HepG2 (cell line): ENCODE data around the gene BIRC2. TPM values are rescaled to one million over a fixed set of nuclear protein-coding genes. Genes with fewer than 3 reads are reported as not detected.
A peak's percentile ranks its signal among the peaks of the same experiment; 100 is the strongest.

ENCODE experiments used
- ATAC-seq: fragments of 200-7000 bp; cut with Tn5 transposase; 3 replicates; pipeline ENCODE4 v1.9.1; 2020; ENCODE audit warnings: mild to moderate bottlenecking, moderate library complexity
- BruUV-seq: library from RNA; stranded (reverse); fragments of 400-500 nt; replicated peaks from 2 replicates; lab custom pipeline; 2021; lab: Mats Ljungman, UMichigan
- CTCF ChIA-PET: fragments of 300-600 bp; formaldehyde crosslinking; extraction: SDS; loops from one replicate; lab custom pipeline; 2021; ENCODE audit warnings: low total read pairs, inconsistent platforms, low intra/inter-chr PET ratio; lab: Yijun Ruan, JAX
- POLR2A ChIA-PET: fragments of 350-600 bp; sonication (Branson Sonifier 250); formaldehyde crosslinking; loops from one replicate; lab custom pipeline; 2020; ENCODE audit warnings: antibody characterized with exemption, inconsistent platforms; lab: Yijun Ruan, JAX
- DNase-seq: peaks from one replicate; pipeline ENCODE4 v3.0.0-alpha.2; 2015; ENCODE audit warnings: low spot score
- FAIRE-seq: peaks from 3 replicates; lab custom pipeline; 2011; peaks lifted over from hg19 to GRCh38; lab: Jason Lieb, UNC
- H2AFZ ChIP-seq: one replicate; pipeline ENCODE4 v1.6.1; 2011; ENCODE audit warnings: low read length, inconsistent platforms
- H3K27ac ChIP-seq: fragments of 300-600 bp; 3 replicates; pipeline ENCODE4 v1.8.0; 2011; ENCODE audit warnings: mixed run types, mild to moderate bottlenecking, mixed read lengths, low read length, inconsistent platforms; ENCODE audit not compliant: insufficient read depth; ENCODE audit errors: extremely low read length
- H3K27me3 ChIP-seq, 2 experiments: fragments of 200-600 bp in 1 of 2; 2 replicates in 1 of 2; 3 replicates in 1 of 2; pipeline versions ENCODE4 v1.6.0 to v1.8.0; 2011; ENCODE audit warnings: low read length in 2 of 2, mild to moderate bottlenecking in 2 of 2, moderate library complexity in 2 of 2, inconsistent platforms in 1 of 2; ENCODE audit not compliant: insufficient read depth in 2 of 2, control insufficient read depth in 1 of 2
- H3K36me3 ChIP-seq, 2 experiments: fragments of 200-600 bp in 1 of 2; replicated peaks in 1 of 2; 2 replicates in 1 of 2; 3 replicates in 1 of 2; pipeline versions ENCODE4 v1.5.1 to v1.8.0; 2011; ENCODE audit warnings: low read length in 2 of 2, inconsistent platforms in 1 of 2; ENCODE audit not compliant: insufficient read depth in 2 of 2, control insufficient read depth in 1 of 2
- H3K4me1 ChIP-seq: 2 replicates; pipeline ENCODE4 v1.5.1; 2012; ENCODE audit warnings: low read length, inconsistent platforms; ENCODE audit not compliant: insufficient read depth
- H3K4me2 ChIP-seq: 2 replicates; pipeline ENCODE4 v1.6.0; 2011; ENCODE audit warnings: low read depth, low read length, inconsistent platforms
- H3K4me3 ChIP-seq, 3 experiments: fragments of 200-600 bp in 1 of 3; sonication (generic), shearing (Covaris generic) in 1 of 3; replicated peaks in 1 of 3; 2 replicates each; pipeline ENCODE4 v1.5.1; 2011 to 2016; ENCODE audit warnings: low read length in 3 of 3, inconsistent platforms in 2 of 3, low read depth in 2 of 3, mild to moderate bottlenecking in 2 of 3, control low read depth in 1 of 3, mixed read lengths in 1 of 3; ENCODE audit not compliant: insufficient read depth in 1 of 3
- H3K79me2 ChIP-seq: one replicate; pipeline ENCODE4 v1.6.1; 2011; ENCODE audit warnings: low read length, inconsistent platforms; ENCODE audit not compliant: insufficient read depth
- H3K9ac ChIP-seq: 2 replicates; pipeline ENCODE4 v1.6.0; 2011; ENCODE audit warnings: mild to moderate bottlenecking, low read depth, low read length, inconsistent platforms; ENCODE audit not compliant: insufficient read depth
- H3K9me3 ChIP-seq: 2 replicates; pipeline ENCODE4 v1.5.1; 2012; ENCODE audit warnings: mild to moderate bottlenecking, low read length
- H4K20me1 ChIP-seq: 2 replicates; pipeline ENCODE4 v1.6.0; 2011; ENCODE audit warnings: inconsistent platforms, mild to moderate bottlenecking, low read length, moderate library complexity; ENCODE audit not compliant: insufficient read depth
- HNF4A ChIP-seq: sonication (generic); formaldehyde crosslinking; IDR thresholded peaks from 2 replicates; pipeline ENCODE4 v1.4.0; 2020; ENCODE audit warnings: missing genetic modification reagents
- PRPF4 ChIP-seq: fragments of 200-400 bp; formaldehyde crosslinking; IDR thresholded peaks from 2 replicates; pipeline ENCODE4 v1.6.1; 2016; ENCODE audit warnings: low read length, low read depth; ENCODE audit not compliant: poor library complexity, severe bottlenecking
- RELA ChIP-seq: sonication (generic); formaldehyde crosslinking; IDR thresholded peaks from 2 replicates; pipeline ENCODE4 v1.4.0; 2020; ENCODE audit warnings: missing genetic modification reagents
- ZBTB38 ChIP-seq: sonication (generic); formaldehyde crosslinking; IDR thresholded peaks from 2 replicates; pipeline ENCODE4 v1.5.1; 2020; ENCODE audit warnings: mild to moderate bottlenecking, missing genetic modification reagents
- ZNF232 ChIP-seq: sonication (generic); formaldehyde crosslinking; IDR thresholded peaks from 2 replicates; pipeline ENCODE4 v1.4.0; 2020; ENCODE audit warnings: missing genetic modification reagents, borderline replicate concordance
- ZNF687 ChIP-seq: sonication (generic); formaldehyde crosslinking; IDR thresholded peaks from 2 replicates; pipeline ENCODE4 v1.5.1; 2020; ENCODE audit warnings: mild to moderate bottlenecking, missing genetic modification reagents, moderate library complexity
- WGBS: methylation state at CpG from one replicate; pipeline ENCODE4 v1.1.6; 2017; ENCODE audit warnings: low lambda C conversion rate; 5-methylcytosine and 5-hydroxymethylcytosine counted together
- in situ Hi-C: cut with HindIII; loops from 2 replicates; pipeline ENCODE4 v1.10.0; 2017; ENCODE audit warnings: low pct_unique_long_range_greater_than_20kb; ENCODE audit not compliant: extremely low pct_ligation_motif_present
- intact Hi-C: fragments of 100-400 bp; cut with micrococcal nuclease; formaldehyde crosslinking; loops from one replicate; pipeline ENCODE4 v1.10.0; 2022; ENCODE audit not compliant: unreplicated experiment
- polyA plus RNA-seq, 8 experiments: library from polyadenylated mRNA; depleted of rRNA in 3 of 8; stranded (reverse) in 7 of 8; unstranded in 1 of 8; fragments of >200 nt; fragmentation: Illumina TruSeq in 4 of 8; extraction: Trizol in 4 of 8; gene quantifications; 2 replicates each; pipeline versions ENCODE4 v1.2.1 to v1.2.3, GENCODE V29; 2011 to 2016; ENCODE audit warnings: low read depth in 4 of 8, missing spikeins in 1 of 8, mixed read lengths in 1 of 8; ENCODE audit not compliant: insufficient read depth in 1 of 8
- total RNA-seq, 5 experiments: library from RNA; depleted of rRNA; stranded (reverse); fragments of >200 nt; fragmentation: Illumina TruSeq; extraction: Trizol; gene quantifications; 2 replicates each; pipeline ENCODE4 v1.2.3, GENCODE V29; 2016; ENCODE audit warnings: low read depth in 1 of 5

Gene BIRC2
- total and polyA plus RNA-seq, 2 of the 13 experiments (the other 11 are each of a cell fraction or from before 2014, with no cell fraction given), result 61.7 to 62.2 TPM

- WGBS, result 95% methylated on average over 3 of the region's 5 CpGs
- in situ Hi-C loops (no loop called here), intact Hi-C loops (no loop called here)
- Histone ChIP-seq H4K20me1 (no peaks in the 10 kb centered on the region; the same call in 1 of the 2 replicates), H3K9me3 (no peaks in the 10 kb centered on the region), H3K27me3 (no peaks in the 10 kb centered on the region), H3K36me3 (peaks cover 24 to 76% of the 10 kb centered on the region in 2 experiments), H3K4me2 (no peak overlapping the region), H3K9ac (no peak overlapping the region), H3K27ac (no peak overlapping the region), H3K79me2 (peaks cover 31% of the 10 kb centered on the region), H3K4me1 (peaks cover 6% of the 10 kb centered on the region; the same call in 1 of the 2 replicates), H2AFZ (no peak overlapping the region), H3K4me3 (no peak overlapping the region)
- TF ChIP-seq HNF4A (CRISPR knock-in tag) (0 out of 2 replicates have a peak, but pooled peaks have one; percentile 12), ZNF687 (CRISPR knock-in tag) (0 out of 2 replicates have a peak, but pooled peaks have one; percentile 15), ZBTB38 (CRISPR knock-in tag) (peak; percentile 49; the same call in 1 of the 2 replicates), PRPF4 (no peak), RELA (CRISPR knock-in tag) (no peak), ZNF232 (CRISPR knock-in tag) (no peak)
- peak; percentile 68 for ATAC-seq
- ChIA-PET CTCF (no interaction called here), POLR2A (no interaction called here)
- no peak for DNase-seq
- no TSS peak for BruUV-seq
- FAIRE-seq, result no peak
These were observed 14.3 kb downstream of the BIRC2 start for GRCh38 chr11:102361086-102362031.
